GM12801 (cell line): ENCODE measurements around the gene DCTPP1.

Source experiments
- CTCF ChIP-seq: IDR thresholded peaks from one replicate; pipeline ENCODE4 v1.5.1; 2011; ENCODE audit warnings: control low read depth; ENCODE audit not compliant: insufficient read length; ENCODE audit errors: extremely low read depth

The DCTPP1 gene

GRCh38 chr16:30429678-30430427, at the start of gene DCTPP1:
Gene DCTPP1, minus strand, starts transcription at chr16:30430030. Its CDS starts 50 bp downstream, at chr16:30429980.
- TF ChIP-seq CTCF, result no peak

- no peak for TF ChIP-seq CTCF
Observed at GRCh38 chr16:30478766-30479478, 49.1 kb upstream of the DCTPP1 start.

- no peak for TF ChIP-seq CTCF
Observed at GRCh38 chr16:30476991-30477390, 47.2 kb upstream of the DCTPP1 start.

DNA sequence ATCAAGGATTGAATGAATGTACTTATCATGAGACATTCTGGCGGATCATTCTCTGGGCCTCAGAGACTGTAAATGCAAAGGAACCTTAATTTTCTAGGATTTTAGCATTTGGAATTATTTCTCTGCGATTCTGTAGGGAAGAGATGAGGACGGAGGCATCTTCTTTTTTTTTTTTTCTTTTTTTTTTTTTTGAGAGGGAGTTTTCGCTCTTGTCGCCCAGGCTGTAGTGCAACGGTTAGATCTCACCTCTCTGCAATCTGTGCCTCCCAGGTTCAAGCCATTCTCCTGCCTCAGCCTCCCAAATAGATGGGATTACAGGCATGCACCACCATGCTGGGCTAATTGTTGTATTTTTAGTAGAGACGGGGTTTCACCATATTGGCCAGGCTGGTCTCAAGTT, 44.9 kb upstream of the DCTPP1 start:
- no peak for TF ChIP-seq CTCF

DNA sequence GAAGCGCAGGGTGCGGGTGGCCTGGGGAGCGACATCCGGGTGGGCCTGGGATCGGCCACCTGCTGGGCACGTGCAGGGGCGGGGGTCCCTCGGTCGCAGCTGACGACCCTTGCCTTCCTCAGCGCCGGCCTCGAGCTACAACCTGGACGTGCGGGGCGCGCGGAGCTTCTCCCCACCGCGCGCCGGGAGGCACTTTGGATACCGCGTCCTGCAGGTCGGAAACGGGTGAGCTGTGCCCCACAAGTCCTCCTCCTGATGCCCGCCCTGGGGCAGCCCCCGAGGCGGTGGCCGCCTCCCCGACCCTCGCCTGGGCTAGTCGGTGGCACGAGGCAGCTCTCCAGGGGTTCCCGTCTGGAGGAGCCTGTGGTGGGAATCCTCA, 44.2 kb upstream of the DCTPP1 start:
- no peak for TF ChIP-seq CTCF

GRCh38 chr16:30473231-30474073, 43.6 kb upstream of the DCTPP1 start:
- no peak for TF ChIP-seq CTCF

- TF ChIP-seq CTCF, result no peak
Observed at GRCh38 chr16:30472328-30472942, 42.6 kb upstream of the DCTPP1 start, which contains the start of gene ITGAL. Gene ITGAL, plus strand, starts transcription at chr16:30472742. Its CDS starts 96 bp downstream, at chr16:30472838.
